ENCODE measurements around the gene TRHDE.

- TF ChIP-seq POLR2A (IDR thresholded peaks at IDR 0.05) = no peak
- TF ChIP-seq CTCF (IDR thresholded peaks at IDR 0.05) = no peak
These were observed 87.2 kb downstream of the TRHDE start for GRCh38 chr12:72359416-72359815.
